Keratinocyte (primary cell): Measurements from ENCODE around the gene GUCY1A1. TPM values are rescaled to one million over a fixed set of nuclear protein-coding genes. Genes with fewer than 3 reads are reported as not detected.

Source experiments
- DNase-seq: peaks from one replicate; pipeline ENCODE4 v3.0.0-alpha.2; 2011; ENCODE audit warnings: low read depth, missing footprints, low spot score
- FAIRE-seq: peaks from 2 replicates; lab custom pipeline; 2011; peaks lifted over from hg19 to GRCh38; lab: Jason Lieb, UNC
- H2AFZ ChIP-seq: 2 replicates; pipeline ENCODE4 v1.6.0; 2012; ENCODE audit warnings: low read length, control low read depth, inconsistent platforms; ENCODE audit not compliant: control insufficient read depth
- H3K27ac ChIP-seq: 2 replicates; pipeline ENCODE4 v1.5.1; 2011; ENCODE audit warnings: low read length; ENCODE audit not compliant: control insufficient read depth, insufficient read depth
- H3K27me3 ChIP-seq: 3 replicates; pipeline ENCODE4 v1.6.0; 2011; ENCODE audit warnings: low read length; ENCODE audit not compliant: control insufficient read depth, insufficient read depth; ENCODE audit errors: extremely low read depth
- H3K36me3 ChIP-seq, 2 experiments: 2 replicates in 1 of 2; 3 replicates in 1 of 2; pipeline ENCODE4 v1.5.1; 2011; ENCODE audit warnings: low read length in 2 of 2, mild to moderate bottlenecking in 1 of 2; ENCODE audit not compliant: control insufficient read depth in 2 of 2, insufficient read depth in 2 of 2; ENCODE audit errors: extremely low read depth in 1 of 2
- H3K4me1 ChIP-seq: 3 replicates; pipeline ENCODE4 v1.5.1; 2011; ENCODE audit warnings: low read length; ENCODE audit not compliant: control insufficient read depth, insufficient read depth; ENCODE audit errors: extremely low read depth
- H3K4me2 ChIP-seq: 3 replicates; pipeline ENCODE4 v1.6.0; 2011; ENCODE audit warnings: low read depth, low read length; ENCODE audit not compliant: control insufficient read depth, insufficient read depth; ENCODE audit errors: extremely low read depth
- H3K4me3 ChIP-seq, 3 experiments: fragments of 200-600 bp in 1 of 3; sonication (generic) in 1 of 3; 2 replicates in 2 of 3; 3 replicates in 1 of 3; pipeline ENCODE4 v1.5.1; 2011 to 2016; ENCODE audit warnings: low read length in 3 of 3, mild to moderate bottlenecking in 3 of 3, control low read depth in 2 of 3, inconsistent platforms in 1 of 3, low read depth in 1 of 3, mixed read lengths in 1 of 3, mixed run types in 1 of 3, moderate library complexity in 1 of 3; ENCODE audit not compliant: control insufficient read depth in 2 of 3, insufficient read depth in 2 of 3; ENCODE audit errors: extremely low read depth in 1 of 3
- H3K79me2 ChIP-seq: 2 replicates; pipeline ENCODE4 v1.6.0; 2012; ENCODE audit warnings: low read length; ENCODE audit not compliant: control insufficient read depth, insufficient read depth
- H3K9ac ChIP-seq: 3 replicates; pipeline ENCODE4 v1.6.0; 2011; ENCODE audit warnings: low read length; ENCODE audit not compliant: control insufficient read depth, insufficient read depth; ENCODE audit errors: extremely low read depth
- H3K9me1 ChIP-seq: 3 replicates; pipeline ENCODE4 v1.6.0; 2011; ENCODE audit warnings: low read length; ENCODE audit not compliant: control insufficient read depth, insufficient read depth; ENCODE audit errors: extremely low read depth
- H3K9me3 ChIP-seq: 2 replicates; pipeline ENCODE4 v1.5.1; 2012; ENCODE audit warnings: low read depth, low read length; ENCODE audit not compliant: control insufficient read depth
- H4K20me1 ChIP-seq: 3 replicates; pipeline ENCODE4 v1.6.0; 2011; ENCODE audit warnings: low read length; ENCODE audit not compliant: control insufficient read depth, insufficient read depth; ENCODE audit errors: extremely low read depth
- EZH2 ChIP-seq: IDR thresholded peaks from one replicate; pipeline ENCODE4 v1.6.1; 2012; ENCODE audit warnings: inconsistent platforms, mild to moderate bottlenecking, low read length, moderate library complexity
- dilution Hi-C: fragments of 300-500 bp; cut with MboI; formaldehyde crosslinking; loops from one replicate; pipeline ENCODE4 v1.7.0; 2020; ENCODE audit warnings: low sequenced_read_pairs; ENCODE audit not compliant: extremely low pct_ligation_motif_present
- polyA plus RNA-seq, 5 experiments: library from polyadenylated mRNA; depleted of rRNA in 3 of 5; stranded (reverse) in 3 of 5; stranded (forward) in 1 of 5; unstranded in 1 of 5; fragments of >200 nt; gene quantifications; 1 replicate in 1 of 5; 2 replicates in 3 of 5; 3 replicates in 1 of 5; pipeline versions ENCODE4 v1.2.1 to v1.2.3, GENCODE V29; 2011 to 2012; ENCODE audit warnings: missing spikeins in 2 of 5, low read depth in 1 of 5, low replicate concordance in 1 of 5
- TF ChIP-seq, protein P1 (sequence below), 3 experiments: IDR thresholded peaks in 1 of 3; conservative IDR thresholded peaks in 1 of 3; optimal IDR thresholded peaks in 1 of 3; 2 replicates in 2 of 3; 3 replicates in 1 of 3; pipeline versions ENCODE3 to v1.5.1; 2011; ENCODE audit warnings: low read length in 3 of 3, mild to moderate bottlenecking in 3 of 3, moderate library complexity in 2 of 3, control low read depth in 1 of 3, inconsistent platforms in 1 of 3; ENCODE audit not compliant: insufficient read depth in 2 of 3; ENCODE audit errors: extremely low read depth in 1 of 3

GUCY1A1 gene
- polyA plus RNA-seq, 1 donor (not counting 4 experiments of a cell fraction or from before 2014, with no cell fraction given): 0.05 TPM

DNA sequence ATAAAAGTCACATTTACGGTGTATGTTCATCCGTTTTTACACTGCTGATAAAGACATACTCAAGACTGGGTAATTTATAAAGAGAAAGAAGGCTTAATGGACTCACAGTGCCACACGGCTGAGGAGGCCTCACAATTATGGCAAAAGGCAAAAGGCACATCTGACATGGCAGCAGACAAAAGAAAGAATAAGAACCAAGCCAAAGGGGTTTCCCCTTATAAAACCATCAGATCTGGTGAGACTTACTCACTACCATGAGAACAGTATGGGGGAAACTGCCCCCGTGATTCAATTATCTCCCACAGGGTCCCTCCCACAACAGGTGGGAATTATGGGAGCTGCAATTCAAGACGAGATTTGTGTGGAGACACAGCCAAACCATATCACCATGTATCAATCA is 84.9 kb downstream of the GUCY1A1 start:
- Histone ChIP-seq H2AFZ (no peak overlapping the region), H4K20me1 (no peaks in the 10 kb centered on the region), H3K9me1 (no peaks in the 10 kb centered on the region), H3K4me3 (no peak overlapping the region), H3K27ac (no peak overlapping the region), H3K27me3 (no peaks in the 10 kb centered on the region), H3K9me3 (no peaks in the 10 kb centered on the region), H3K4me1 (no peaks in the 10 kb centered on the region), H3K4me2 (no peak overlapping the region), H3K9ac (no peak overlapping the region), H3K36me3 (no peaks in the 10 kb centered on the region), H3K79me2 (no peaks in the 10 kb centered on the region)
- dilution Hi-C loops: no loop called here
- DNase-seq (no peak), FAIRE-seq (no peak)
- TF ChIP-seq, protein P1, sequence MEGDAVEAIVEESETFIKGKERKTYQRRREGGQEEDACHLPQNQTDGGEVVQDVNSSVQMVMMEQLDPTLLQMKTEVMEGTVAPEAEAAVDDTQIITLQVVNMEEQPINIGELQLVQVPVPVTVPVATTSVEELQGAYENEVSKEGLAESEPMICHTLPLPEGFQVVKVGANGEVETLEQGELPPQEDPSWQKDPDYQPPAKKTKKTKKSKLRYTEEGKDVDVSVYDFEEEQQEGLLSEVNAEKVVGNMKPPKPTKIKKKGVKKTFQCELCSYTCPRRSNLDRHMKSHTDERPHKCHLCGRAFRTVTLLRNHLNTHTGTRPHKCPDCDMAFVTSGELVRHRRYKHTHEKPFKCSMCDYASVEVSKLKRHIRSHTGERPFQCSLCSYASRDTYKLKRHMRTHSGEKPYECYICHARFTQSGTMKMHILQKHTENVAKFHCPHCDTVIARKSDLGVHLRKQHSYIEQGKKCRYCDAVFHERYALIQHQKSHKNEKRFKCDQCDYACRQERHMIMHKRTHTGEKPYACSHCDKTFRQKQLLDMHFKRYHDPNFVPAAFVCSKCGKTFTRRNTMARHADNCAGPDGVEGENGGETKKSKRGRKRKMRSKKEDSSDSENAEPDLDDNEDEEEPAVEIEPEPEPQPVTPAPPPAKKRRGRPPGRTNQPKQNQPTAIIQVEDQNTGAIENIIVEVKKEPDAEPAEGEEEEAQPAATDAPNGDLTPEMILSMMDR (optimal IDR thresholded peaks at IDR 0.05 in 1 of 3, IDR thresholded peaks at IDR 0.05 in 1 of 3, conservative IDR thresholded peaks at IDR 0.05 in 1 of 3; ENCODE audit: extremely low read depth in 1 of 3, insufficient read depth in 2 of 3, low read length in 3 of 3): no peak
- TF ChIP-seq EZH2: no peak

DNA sequence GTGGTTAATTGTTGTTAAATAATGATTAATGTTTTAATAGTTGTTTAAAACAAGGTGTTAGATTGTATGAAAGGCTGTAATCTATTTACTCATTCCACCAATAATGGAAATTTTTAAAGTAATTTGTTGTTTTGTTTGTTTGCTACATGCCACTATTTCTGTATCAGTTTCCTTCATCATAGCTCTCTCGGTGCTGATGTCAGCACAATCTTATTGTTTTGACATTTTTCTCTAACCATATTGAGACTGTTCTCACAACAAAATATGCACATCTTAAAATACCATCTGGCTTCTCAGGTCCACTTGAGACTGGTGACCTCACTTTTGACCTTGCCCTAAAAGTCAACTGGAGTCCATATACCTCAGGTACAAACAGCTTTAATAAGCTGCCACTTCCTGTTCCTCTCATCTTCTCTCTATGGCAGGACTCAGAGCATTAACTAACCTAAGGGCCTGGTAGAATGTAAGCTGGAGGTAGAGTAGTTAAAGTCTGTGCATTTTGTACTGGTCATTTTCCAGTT is 91.2 kb downstream of the GUCY1A1 start:
- FAIRE-seq (no peak), DNase-seq (no peak)
- Histone ChIP-seq H3K9me1 (no peaks in the 10 kb centered on the region), H3K27me3 (peaks cover 18% of the 10 kb centered on the region), H3K4me1 (no peaks in the 10 kb centered on the region), H3K9me3 (no peaks in the 10 kb centered on the region), H2AFZ (no peak overlapping the region), H3K4me3 (no peak overlapping the region), H3K79me2 (no peaks in the 10 kb centered on the region), H3K27ac (no peak overlapping the region), H3K36me3 (no peaks in the 10 kb centered on the region), H3K4me2 (no peak overlapping the region), H4K20me1 (no peaks in the 10 kb centered on the region), H3K9ac (no peak overlapping the region)
- no peak for TF ChIP-seq EZH2
- TF ChIP-seq, protein P1 (optimal IDR thresholded peaks at IDR 0.05 in 1 of 3, IDR thresholded peaks at IDR 0.05 in 1 of 3, conservative IDR thresholded peaks at IDR 0.05 in 1 of 3; ENCODE audit: extremely low read depth in 1 of 3, insufficient read depth in 2 of 3, low read length in 3 of 3): no peak
- dilution Hi-C loops: no loop called here
